B cell (primary cell): Measurements from ENCODE around the gene WDR6. TPM values are rescaled to one million over a fixed set of nuclear protein-coding genes. Genes with fewer than 3 reads are reported as not detected.

Source experiments
- ATAC-seq: fragments of 200-7000 bp; cut with Tn5 transposase; one replicate; pipeline ENCODE4 v1.10.0; 2021; ENCODE audit warnings: low read depth, mild to moderate bottlenecking, moderate number of reproducible peaks, moderate library complexity
- CTCF ChIA-PET: fragments of 350-600 bp; sonication (Branson Sonifier 250); formaldehyde crosslinking; loops from one replicate; lab custom pipeline; 2021; ENCODE audit warnings: antibody characterized with exemption, inconsistent platforms; lab: Charles Lee
- POLR2A ChIA-PET: fragments of 350-600 bp; sonication (Branson Sonifier 250); formaldehyde crosslinking; loops from one replicate; lab custom pipeline; 2021; ENCODE audit warnings: antibody characterized with exemption; lab: Charles Lee
- DNase-seq: peaks from one replicate; pipeline ENCODE4 v3.0.0; 2013
- H2AFZ ChIP-seq: 2 replicates; pipeline ENCODE4 v1.6.1; 2012; ENCODE audit warnings: mild to moderate bottlenecking, low read depth, low read length; ENCODE audit not compliant: insufficient read depth, poor library complexity, severe bottlenecking
- H3K27ac ChIP-seq, 2 donors: 1 replicate in 1 of 2; 2 replicates in 1 of 2; pipeline ENCODE4 v1.5.1; 2012 to 2013; ENCODE audit warnings: low read length in 2 of 2, mild to moderate bottlenecking in 2 of 2, moderate library complexity in 1 of 2
- H3K27me3 ChIP-seq, 4 experiments: fragments of 200-600 bp in 1 of 4; sonication (generic) in 1 of 4; replicated peaks in 1 of 4; 1 replicate in 2 of 4; 2 replicates in 2 of 4; pipeline versions ENCODE4 v1.6.1 to v1.7.0; 2013 to 2016; ENCODE audit warnings: low read length in 3 of 4, mild to moderate bottlenecking in 2 of 4, mixed read lengths in 1 of 4, moderate library complexity in 1 of 4; ENCODE audit not compliant: insufficient read depth in 4 of 4, control insufficient read depth in 3 of 4; ENCODE audit errors: control extremely low read depth in 1 of 4
- H3K36me3 ChIP-seq, 2 experiments: replicated peaks in 1 of 2; 1 replicate in 1 of 2; 2 replicates in 1 of 2; pipeline versions ENCODE4 v1.6.1 to v1.7.1; 2013; ENCODE audit warnings: low read length in 1 of 2; ENCODE audit not compliant: insufficient read depth in 2 of 2, control insufficient read depth in 1 of 2; ENCODE audit errors: control extremely low read depth in 1 of 2, extremely low read depth in 1 of 2
- H3K4me1 ChIP-seq, 2 donors: fragments of 200-600 bp in 1 of 2; sonication (generic) in 1 of 2; 1 replicate in 1 of 2; 2 replicates in 1 of 2; pipeline versions ENCODE4 v1.5.1 to v1.6.1; 2013 to 2017; ENCODE audit warnings: low read length in 2 of 2; ENCODE audit not compliant: control insufficient read depth in 2 of 2, insufficient read depth in 2 of 2
- H3K4me2 ChIP-seq: replicated peaks from 2 replicates; pipeline ENCODE3; 2012; ENCODE audit warnings: mild to moderate bottlenecking, low read depth, low read length; ENCODE audit not compliant: poor library complexity, severe bottlenecking
- H3K4me3 ChIP-seq, 5 experiments: fragments of 200-600 bp in 1 of 5; sonication (generic) in 1 of 5; 1 replicate in 3 of 5; 2 replicates in 2 of 5; pipeline versions ENCODE4 v1.5.1 to v1.7.0; 2011 to 2016; ENCODE audit warnings: low read length in 4 of 5, mild to moderate bottlenecking in 4 of 5, low read depth in 2 of 5, control low read depth in 1 of 5, moderate library complexity in 1 of 5; ENCODE audit not compliant: insufficient read depth in 1 of 5; ENCODE audit errors: control extremely low read depth in 1 of 5, extremely low read depth in 1 of 5
- H3K79me2 ChIP-seq: fragments of 200-600 bp; sonication (generic); one replicate; pipeline ENCODE4 v1.6.0; 2016; ENCODE audit warnings: low read length; ENCODE audit not compliant: control insufficient read depth, insufficient read depth
- H3K9ac ChIP-seq: fragments of 200-600 bp; sonication (generic); 2 replicates; pipeline ENCODE4 v1.6.1; 2017; ENCODE audit warnings: mild to moderate bottlenecking, low read length, moderate library complexity
- H3K9me3 ChIP-seq, 3 donors: one replicate each; pipeline versions ENCODE4 v1.6.1 to v1.7.1; 2013; ENCODE audit warnings: low read length in 2 of 3; ENCODE audit not compliant: control insufficient read depth in 2 of 3, insufficient read depth in 1 of 3; ENCODE audit errors: control extremely low read depth in 1 of 3
- H4K20me1 ChIP-seq: 2 replicates; pipeline ENCODE4 v1.6.0; 2012; ENCODE audit warnings: mild to moderate bottlenecking, low read length; ENCODE audit not compliant: insufficient read depth, control insufficient read depth, poor library complexity, severe bottlenecking
- H3K27ac Mint-ChIP-seq: one replicate; pipeline ENCODE4 v1.8.0; 2021; ENCODE audit warnings: mixed read lengths
- H3K27me3 Mint-ChIP-seq: one replicate; pipeline ENCODE4 v1.8.0; 2021; ENCODE audit warnings: mixed read lengths
- H3K4me1 Mint-ChIP-seq: one replicate; pipeline ENCODE4 v1.8.0; 2021; ENCODE audit warnings: mixed read lengths
- H3K4me3 Mint-ChIP-seq: one replicate; pipeline ENCODE4 v1.8.0; 2021; ENCODE audit warnings: mixed read lengths
- H3K9me3 Mint-ChIP-seq: one replicate; pipeline ENCODE4 v1.8.0; 2022; ENCODE audit warnings: mixed read lengths; ENCODE audit not compliant: insufficient read depth
- CTCF ChIP-seq: fragments of 200-600 bp; IDR thresholded peaks from one replicate; pipeline ENCODE4 v1.8.0; 2022; ENCODE audit warnings: antibody characterized with exemption, mild to moderate bottlenecking
- EZH2 ChIP-seq: IDR thresholded peaks from 2 replicates; pipeline ENCODE4 v1.6.1; 2012; ENCODE audit warnings: borderline replicate concordance, low read depth, mild to moderate bottlenecking, moderate library complexity, low read length; ENCODE audit not compliant: insufficient read depth, poor library complexity, severe bottlenecking
- WGBS: methylation state at CpG from one replicate; pipeline ENCODE4 v1.1.5; 2013; ENCODE audit warnings: missing lambda C conversion rate; ENCODE audit not compliant: insufficient coverage; 5-methylcytosine and 5-hydroxymethylcytosine counted together
- intact Hi-C: fragments of 100-400 bp; cut with micrococcal nuclease; formaldehyde crosslinking; loops from one replicate; pipeline ENCODE4 v1.10.0; 2022
- polyA plus RNA-seq: library from polyadenylated mRNA; depleted of rRNA; stranded (reverse); fragments of >200 nt; gene quantifications from 2 replicates; pipeline ENCODE4 v1.2.3, GENCODE V29; 2012
- total RNA-seq, 2 donors: library from RNA; stranded (reverse); fragments of 120-200 nt in 1 of 2; gene quantifications; 1 replicate in 1 of 2; 2 replicates in 1 of 2; pipeline versions ENCODE4 v1.2.3 to v1.2.4, GENCODE V29; 2013 to 2022

Gene WDR6
- total and polyA plus RNA-seq, 2 donors (not counting 1 experiment from before 2014, with no cell fraction given), result 287 to 317 TPM

- H3K4me3 Mint-ChIP-seq, result peak overlapping the region; percentile 100
- 94% methylated on average over 5 of the region's 5 CpGs for WGBS
These were observed 1.2 kb upstream of the WDR6 start for GRCh38 chr3:49005998-49006397.

More at GRCh38 chr3:49005998-49006397, 1.2 kb upstream of the WDR6 start:
- Histone ChIP-seq H3K4me3 (peak overlapping the region in 1 of 5 experiments; percentile 89), H3K4me2 (peak overlapping the region; percentile 93), H3K9ac (peak overlapping the region; percentile 95), H3K27me3 (no peaks in the 10 kb centered on the region), H4K20me1 (peaks cover 18% of the 10 kb centered on the region), H3K27ac (no peak overlapping the region), H3K9me3 (no peaks in the 10 kb centered on the region), H3K79me2 (peaks cover 46% of the 10 kb centered on the region), H3K36me3 (no peaks in the 10 kb centered on the region), H3K4me1 (peaks cover 15 to 18% of the 10 kb centered on the region in 2 donors), H2AFZ (peak overlapping the region; percentile 93)
- POLR2A ChIA-PET, result interaction anchor here (4.0 kb wide), 1 partner anchor 14 kb away, joined by 116 read pairs; the partner anchor contains the start of genes DALRD3 and NDUFAF3
- intact Hi-C loops, result loop anchor here (2.0 kb wide), 1 partner anchor 705 kb away; the partner anchor contains the start of gene NME6
- Mint-ChIP-seq H3K27me3 (no peaks in the 10 kb centered on the region), H3K27ac (no peak overlapping the region), H3K4me1 (peaks cover 25% of the 10 kb centered on the region), H3K9me3 (no peaks in the 10 kb centered on the region)
- CTCF ChIA-PET, result interaction anchor here (1.3 to 5.6 kb wide), 3 partner anchors 15 to 149 kb away, joined by 3 to 73 read pairs (median 52); partner anchors contain the start of genes NDUFAF3 and P4HTM
- peak; percentile 34 for DNase-seq
- ATAC-seq, result no peak
- TF ChIP-seq CTCF (no peak), EZH2 (no peak)
